Measurements from ENCODE around the gene DOCK1.

Gene DOCK1

GRCh38 chr10:127129104-127129503 lies 223.9 kb downstream of the DOCK1 start:
- no peak for DNase-seq (ENCODE audit: insufficient read length, low spot score)
- no peak for FAIRE-seq
- TF ChIP-seq POLR2AphosphoS5 (IDR thresholded peaks at IDR 0.05; ENCODE audit: low read depth, low read length), result no peak
- TF ChIP-seq POU2F2 (IDR thresholded peaks at IDR 0.05; ENCODE audit: low read depth, low read length), result no peak
- no peak for TF ChIP-seq PAX5 (IDR thresholded peaks at IDR 0.05; ENCODE audit: insufficient read depth, low read length, severe bottlenecking)
- no peak for TF ChIP-seq SPI1 (IDR thresholded peaks at IDR 0.05; ENCODE audit: low read depth, low read length)
- TF ChIP-seq POLR2A (IDR thresholded peaks at IDR 0.05; ENCODE audit: low read depth, low read length), result no peak
- TF ChIP-seq TAF1 (IDR thresholded peaks at IDR 0.05; ENCODE audit: low read depth, low read length), result no peak

DNA sequence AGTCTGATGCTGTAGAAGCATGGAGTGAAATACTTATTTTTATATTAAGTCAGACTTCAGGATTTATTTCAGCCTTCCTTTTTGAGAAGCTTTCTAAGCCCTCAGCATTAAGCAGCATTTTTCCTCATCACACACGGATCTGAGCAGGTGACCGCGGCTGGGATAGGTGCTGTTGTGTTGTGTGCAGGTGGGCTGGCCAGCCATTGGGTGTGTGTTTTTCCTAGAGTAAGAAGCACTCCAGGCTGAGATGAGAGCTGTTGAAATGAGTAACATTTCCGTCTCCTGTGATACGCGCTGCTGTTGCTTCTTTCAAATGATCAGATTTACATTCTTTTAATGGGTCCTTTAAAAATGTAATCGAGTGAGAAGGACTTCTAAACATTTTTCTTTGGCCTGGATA lies 227.2 kb downstream of the DOCK1 start:
- TF ChIP-seq SPI1 (IDR thresholded peaks at IDR 0.05; ENCODE audit: low read depth, low read length), result no peak
- no peak for TF ChIP-seq TAF1 (IDR thresholded peaks at IDR 0.05; ENCODE audit: low read depth, low read length)
- TF ChIP-seq POLR2AphosphoS5 (IDR thresholded peaks at IDR 0.05; ENCODE audit: low read depth, low read length), result no peak
- no peak for TF ChIP-seq PAX5 (IDR thresholded peaks at IDR 0.05; ENCODE audit: insufficient read depth, low read length, severe bottlenecking)
- no peak for TF ChIP-seq POLR2A (IDR thresholded peaks at IDR 0.05; ENCODE audit: low read depth, low read length)
- no peak for TF ChIP-seq POU2F2 (IDR thresholded peaks at IDR 0.05; ENCODE audit: low read depth, low read length)
- DNase-seq (ENCODE audit: insufficient read length, low spot score), result no peak
- FAIRE-seq, result no peak

DNA sequence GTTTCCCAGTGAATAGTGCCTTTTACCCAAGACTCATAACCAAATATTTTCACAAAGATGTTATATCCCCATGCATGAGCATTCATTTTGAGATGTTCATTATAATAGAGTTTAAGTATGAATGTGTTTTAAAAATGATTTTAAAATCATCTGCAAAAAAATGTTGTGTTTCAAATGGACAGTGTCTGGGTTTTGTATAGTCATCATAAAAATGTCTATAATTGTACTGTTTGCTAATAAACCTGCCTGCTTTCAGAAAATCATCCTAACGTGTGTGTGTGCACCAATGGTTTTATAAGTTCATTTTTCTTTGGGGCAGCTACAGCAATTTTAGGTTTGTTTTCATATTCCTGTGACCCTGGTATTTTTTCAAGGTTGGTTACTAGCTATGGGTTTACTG lies 228.0 kb downstream of the DOCK1 start:
- TF ChIP-seq POLR2A (IDR thresholded peaks at IDR 0.05; ENCODE audit: low read depth, low read length) (no peak), PAX5 (IDR thresholded peaks at IDR 0.05; ENCODE audit: insufficient read depth, low read length, severe bottlenecking) (no peak), TAF1 (IDR thresholded peaks at IDR 0.05; ENCODE audit: low read depth, low read length) (no peak), POLR2AphosphoS5 (IDR thresholded peaks at IDR 0.05; ENCODE audit: low read depth, low read length) (no peak), POU2F2 (IDR thresholded peaks at IDR 0.05; ENCODE audit: low read depth, low read length) (no peak), SPI1 (IDR thresholded peaks at IDR 0.05; ENCODE audit: low read depth, low read length) (no peak)
- DNase-seq (ENCODE audit: insufficient read length, low spot score) (no peak), FAIRE-seq (no peak)

DNA sequence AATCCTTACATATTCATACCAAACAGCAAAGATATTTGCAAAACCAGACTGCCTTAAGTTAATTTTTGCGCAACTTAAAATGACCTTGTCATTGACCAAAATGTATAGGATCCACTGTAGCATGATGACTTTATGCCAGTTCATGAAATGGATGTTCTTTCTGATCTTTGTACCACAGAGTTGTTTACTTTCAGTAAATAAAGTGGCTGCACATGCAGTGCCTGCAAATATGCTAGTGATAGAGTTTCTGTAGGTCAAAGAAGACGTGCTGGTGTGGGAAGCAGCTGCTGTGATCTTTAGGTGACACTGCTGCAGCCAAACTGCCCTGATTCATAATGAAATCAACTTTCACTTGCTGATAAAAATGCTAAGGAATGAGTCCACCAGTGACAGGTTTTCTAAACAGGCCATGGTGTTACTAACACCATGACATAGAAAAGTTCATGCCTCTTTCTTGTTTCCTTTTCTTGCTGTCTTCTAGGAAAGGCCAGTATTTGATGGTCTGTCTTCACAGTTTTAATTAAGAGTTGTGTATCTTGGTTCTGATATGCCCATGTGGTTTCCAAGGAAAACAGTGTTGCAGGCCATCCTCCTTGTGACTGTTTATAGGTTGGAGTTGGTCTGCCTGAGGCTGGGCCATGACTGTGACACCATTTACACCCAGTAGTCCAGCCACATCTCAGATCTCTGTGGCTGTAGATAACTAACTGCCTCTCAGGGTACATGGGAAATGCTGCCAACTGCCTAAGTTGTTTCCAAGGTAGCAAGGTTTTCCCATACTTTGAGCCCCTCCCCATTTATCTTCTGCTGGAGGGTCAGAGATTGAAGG lies 228.7 kb downstream of the DOCK1 start:
- TF ChIP-seq POLR2AphosphoS5 (IDR thresholded peaks at IDR 0.05; ENCODE audit: low read depth, low read length) (no peak), POLR2A (IDR thresholded peaks at IDR 0.05; ENCODE audit: low read depth, low read length) (no peak), TAF1 (IDR thresholded peaks at IDR 0.05; ENCODE audit: low read depth, low read length) (no peak), SPI1 (IDR thresholded peaks at IDR 0.05; ENCODE audit: low read depth, low read length) (no peak), PAX5 (IDR thresholded peaks at IDR 0.05; ENCODE audit: insufficient read depth, low read length, severe bottlenecking) (no peak), POU2F2 (IDR thresholded peaks at IDR 0.05; ENCODE audit: low read depth, low read length) (no peak)
- FAIRE-seq, result no peak
- no peak for DNase-seq (ENCODE audit: insufficient read length, low spot score)

DNA sequence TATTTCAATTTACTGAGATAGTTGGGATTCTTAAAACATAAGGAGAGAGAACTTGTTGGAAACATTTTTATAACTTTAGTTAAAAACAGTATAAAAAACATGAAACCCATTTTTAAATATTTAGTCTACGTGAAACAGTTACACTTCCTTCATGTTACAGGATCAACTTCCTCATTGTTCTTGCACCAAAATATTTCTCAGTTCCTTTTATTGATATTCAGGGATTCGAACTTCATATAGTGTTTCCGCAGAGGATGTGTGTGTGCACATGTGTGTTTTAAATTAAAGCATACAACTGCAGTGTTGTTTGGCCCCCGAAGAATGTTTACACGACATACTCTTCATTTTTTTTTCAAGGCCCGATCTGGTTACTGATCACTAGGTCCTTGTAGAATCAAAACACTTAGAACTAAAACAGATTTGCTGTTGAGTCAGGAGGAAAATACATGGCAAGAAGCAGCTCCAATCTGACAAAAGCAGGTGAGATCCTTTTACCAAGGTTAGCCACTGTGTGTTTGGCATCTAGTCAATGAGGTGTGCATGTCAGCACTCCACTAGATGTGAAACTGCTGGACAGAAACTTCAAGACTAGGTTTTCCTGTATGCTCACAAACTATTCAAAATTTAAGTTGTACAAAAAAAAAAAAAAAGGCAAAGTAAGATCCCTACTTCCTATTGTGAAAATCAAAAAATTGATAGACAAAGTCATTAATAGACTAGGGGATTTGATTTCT lies 230.8 kb downstream of the DOCK1 start:
- no peak for FAIRE-seq
- no peak for DNase-seq (ENCODE audit: insufficient read length, low spot score)
- TF ChIP-seq POLR2A (IDR thresholded peaks at IDR 0.05; ENCODE audit: low read depth, low read length) (no peak), POLR2AphosphoS5 (IDR thresholded peaks at IDR 0.05; ENCODE audit: low read depth, low read length) (no peak), POU2F2 (IDR thresholded peaks at IDR 0.05; ENCODE audit: low read depth, low read length) (no peak), PAX5 (IDR thresholded peaks at IDR 0.05; ENCODE audit: insufficient read depth, low read length, severe bottlenecking) (no peak), SPI1 (IDR thresholded peaks at IDR 0.05; ENCODE audit: low read depth, low read length) (no peak), TAF1 (IDR thresholded peaks at IDR 0.05; ENCODE audit: low read depth, low read length) (no peak)

DNA sequence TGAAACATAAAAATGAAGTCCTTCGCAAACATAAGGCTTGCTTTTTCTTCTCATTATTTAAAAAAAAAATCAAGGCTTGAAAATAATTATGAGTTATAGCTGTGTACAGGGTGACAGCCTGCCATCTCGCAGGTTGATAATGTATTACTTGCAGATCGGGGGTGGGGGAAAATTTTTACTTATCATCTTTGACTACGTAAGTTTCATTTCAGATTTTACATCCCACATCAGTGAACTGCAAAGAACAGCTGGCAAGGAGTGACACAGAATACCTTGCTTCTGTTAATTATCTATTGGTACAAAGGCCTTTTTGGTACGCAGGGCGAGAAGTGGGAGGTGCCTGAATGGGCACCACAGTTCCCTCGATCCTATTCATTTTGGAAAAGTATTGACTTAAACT lies 232.2 kb downstream of the DOCK1 start:
- FAIRE-seq (no peak), DNase-seq (ENCODE audit: insufficient read length, low spot score) (no peak)
- TF ChIP-seq TAF1 (IDR thresholded peaks at IDR 0.05; ENCODE audit: low read depth, low read length) (no peak), PAX5 (IDR thresholded peaks at IDR 0.05; ENCODE audit: insufficient read depth, low read length, severe bottlenecking) (no peak)

GRCh38 chr10:127142136-127142535 lies 236.9 kb downstream of the DOCK1 start:
- no peak for TF ChIP-seq POLR2AphosphoS5 (IDR thresholded peaks at IDR 0.05; ENCODE audit: low read depth, low read length)
- TF ChIP-seq POU2F2 (IDR thresholded peaks at IDR 0.05; ENCODE audit: low read depth, low read length), result no peak
- no peak for TF ChIP-seq PAX5 (IDR thresholded peaks at IDR 0.05; ENCODE audit: insufficient read depth, low read length, severe bottlenecking)
- TF ChIP-seq TAF1 (IDR thresholded peaks at IDR 0.05; ENCODE audit: low read depth, low read length), result no peak
- no peak for TF ChIP-seq SPI1 (IDR thresholded peaks at IDR 0.05; ENCODE audit: low read depth, low read length)
- TF ChIP-seq POLR2A (IDR thresholded peaks at IDR 0.05; ENCODE audit: low read depth, low read length), result no peak
- FAIRE-seq (no peak), DNase-seq (ENCODE audit: insufficient read length, low spot score) (no peak)

DNA sequence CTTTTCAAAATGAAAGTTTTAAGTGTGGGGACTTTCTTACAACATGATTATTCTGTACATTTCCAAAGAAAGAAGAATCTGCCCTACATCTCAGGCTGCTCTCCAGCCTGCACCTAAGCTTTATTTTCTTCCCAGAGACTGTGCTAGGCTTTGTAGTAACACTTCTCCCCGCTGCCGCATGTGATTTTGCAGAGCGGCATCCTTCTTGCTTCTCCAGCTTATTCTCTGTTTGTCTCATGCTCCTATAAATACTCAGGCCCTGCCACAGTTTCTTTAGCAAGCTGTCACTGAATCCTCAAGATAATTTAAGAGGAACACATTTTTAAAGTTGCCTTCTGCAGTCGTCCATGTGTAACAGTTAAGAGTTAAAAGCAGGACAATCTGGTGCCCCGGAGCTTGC lies 237.6 kb downstream of the DOCK1 start:
- no peak for DNase-seq (ENCODE audit: insufficient read length, low spot score)
- TF ChIP-seq TAF1 (IDR thresholded peaks at IDR 0.05; ENCODE audit: low read depth, low read length), result no peak
- TF ChIP-seq PAX5 (IDR thresholded peaks at IDR 0.05; ENCODE audit: insufficient read depth, low read length, severe bottlenecking), result no peak
- no peak for TF ChIP-seq POLR2AphosphoS5 (IDR thresholded peaks at IDR 0.05; ENCODE audit: low read depth, low read length)
- TF ChIP-seq POU2F2 (IDR thresholded peaks at IDR 0.05; ENCODE audit: low read depth, low read length), result no peak
- FAIRE-seq, result no peak

- no peak for FAIRE-seq
- TF ChIP-seq TAF1 (IDR thresholded peaks at IDR 0.05; ENCODE audit: low read depth, low read length) (no peak), POU2F2 (IDR thresholded peaks at IDR 0.05; ENCODE audit: low read depth, low read length) (no peak), PAX5 (IDR thresholded peaks at IDR 0.05; ENCODE audit: insufficient read depth, low read length, severe bottlenecking) (no peak), POLR2A (IDR thresholded peaks at IDR 0.05; ENCODE audit: low read depth, low read length) (no peak), POLR2AphosphoS5 (IDR thresholded peaks at IDR 0.05; ENCODE audit: low read depth, low read length) (no peak), SPI1 (IDR thresholded peaks at IDR 0.05; ENCODE audit: low read depth, low read length) (no peak)
- DNase-seq (ENCODE audit: insufficient read length, low spot score), result no peak
Measured at GRCh38 chr10:127145173-127145572, 239.9 kb downstream of the DOCK1 start.

Data from GM12891 (cell line).